OCI-LY7 (cell line): ENCODE data around the gene CCDC186. TPM values are rescaled to one million over a fixed set of nuclear protein-coding genes. Genes with fewer than 3 reads are reported as not detected.

ENCODE experiments used
- BruUV-seq: library from RNA; stranded (reverse); fragments of 400-500 nt; replicated peaks from 2 replicates; lab custom pipeline; 2021; lab: Mats Ljungman, UMichigan
- CTCF ChIA-PET: fragments of 300-600 bp; sonication (Branson Sonifier 250); formaldehyde crosslinking; loops from one replicate; lab custom pipeline; 2022; ENCODE audit warnings: antibody characterized with exemption; ENCODE audit not compliant: unreplicated experiment; lab: Charles Lee
- POLR2A ChIA-PET: fragments of 300-600 bp; sonication (Branson Sonifier 250); formaldehyde crosslinking; loops from one replicate; lab custom pipeline; 2022; ENCODE audit warnings: antibody characterized with exemption; lab: Charles Lee
- DNase-seq: peaks from one replicate; pipeline ENCODE4 v3.0.0-alpha.2; 2015; ENCODE audit warnings: low spot score
- H2AFZ ChIP-seq: fragments of 200-600 bp; sonication (generic), shearing (Covaris generic); 2 replicates; pipeline ENCODE4 v1.6.1; 2014; ENCODE audit warnings: mild to moderate bottlenecking, antibody characterized with exemption, low read length, moderate library complexity
- H3K27ac ChIP-seq: fragments of 200-600 bp; sonication (generic); 2 replicates; pipeline ENCODE4 v1.5.1; 2014; ENCODE audit warnings: mixed run types, low read depth, mild to moderate bottlenecking, moderate library complexity, low read length, inconsistent platforms; ENCODE audit not compliant: poor library complexity, severe bottlenecking
- H3K36me3 ChIP-seq: fragments of 200-600 bp; sonication (generic); 2 replicates; pipeline ENCODE4 v1.6.1; 2014; ENCODE audit warnings: mild to moderate bottlenecking, antibody characterized with exemption, low read length, moderate library complexity, mixed read lengths; ENCODE audit not compliant: insufficient read depth
- H3K4me1 ChIP-seq: fragments of 200-600 bp; sonication (generic); 2 replicates; pipeline ENCODE4 v1.5.1; 2014; ENCODE audit warnings: mild to moderate bottlenecking, low read length; ENCODE audit not compliant: insufficient read depth, poor library complexity, severe bottlenecking
- H3K4me2 ChIP-seq: fragments of 200-600 bp; sonication (generic); 2 replicates; pipeline ENCODE4 v1.6.1; 2014; ENCODE audit warnings: mild to moderate bottlenecking, low read length
- H3K4me3 ChIP-seq: fragments of 200-600 bp; sonication (generic); 2 replicates; pipeline ENCODE4 v1.5.1; 2014; ENCODE audit warnings: mild to moderate bottlenecking, low read depth, low read length; ENCODE audit not compliant: poor library complexity, severe bottlenecking
- H3K79me2 ChIP-seq: fragments of 200-600 bp; sonication (generic); 2 replicates; pipeline ENCODE4 v1.6.1; 2016; ENCODE audit warnings: low read depth, mild to moderate bottlenecking, low read length, moderate library complexity, mixed read lengths; ENCODE audit not compliant: insufficient read depth
- H3K9me2 ChIP-seq: fragments of 200-600 bp; sonication (generic); 2 replicates; pipeline ENCODE4 v1.6.1; 2016; ENCODE audit warnings: mild to moderate bottlenecking, low read length, mixed read lengths; ENCODE audit not compliant: insufficient read depth
- H3K9me3 ChIP-seq: fragments of 200-600 bp; sonication (generic); 2 replicates; pipeline ENCODE4 v1.6.1; 2014; ENCODE audit warnings: mild to moderate bottlenecking, mixed run types, low read length, mixed read lengths
- H4K20me1 ChIP-seq: fragments of 200-600 bp; sonication (generic); 2 replicates; pipeline ENCODE4 v1.6.1; 2014; ENCODE audit warnings: mild to moderate bottlenecking, antibody characterized with exemption, low read length, moderate library complexity, mixed read lengths; ENCODE audit not compliant: insufficient read depth
- CTCF ChIP-seq: fragments of 200-600 bp; sonication (generic); conservative IDR thresholded peaks from 2 replicates; pipeline ENCODE4 v1.5.1; 2014; ENCODE audit warnings: mild to moderate bottlenecking, antibody characterized with exemption, low read length, moderate library complexity, mixed read lengths
- EZH2phosphoT487 ChIP-seq: fragments of 200-600 bp; sonication (generic); IDR thresholded peaks from 2 replicates; pipeline ENCODE4 v1.6.1; 2018; ENCODE audit warnings: low read depth, borderline replicate concordance, mild to moderate bottlenecking, mixed run types, antibody characterized with exemption, low read length, moderate library complexity, mixed read lengths
- intact Hi-C: fragments of 100-400 bp; cut with micrococcal nuclease; formaldehyde crosslinking; loops from one replicate; pipeline ENCODE4 v1.10.0; 2022; ENCODE audit not compliant: unreplicated experiment
- total RNA-seq, 2 experiments: library from RNA; depleted of rRNA in 1 of 2; stranded (reverse); fragments of >200 nt in 1 of 2; shearing (Covaris generic) in 1 of 2; gene quantifications; 2 replicates each; pipeline ENCODE4 v1.2.3, GENCODE V29; 2014 to 2022

The CCDC186 gene
- total RNA-seq, 2 experiments from 2014 or later = 5.3 to 13.1 TPM

GRCh38 chr10:114110174-114110972, 63.6 kb downstream of the CCDC186 start:
- intact Hi-C loops = no loop called here
- H3K4me2 ChIP-seq = no peak overlapping the region
- H3K4me3 ChIP-seq = no peak overlapping the region
- no peaks in the 10 kb centered on the region for H3K9me3 ChIP-seq
- no peaks in the 10 kb centered on the region for H3K79me2 ChIP-seq
- BruUV-seq = no TSS peak
- no peak overlapping the region for H3K27ac ChIP-seq
- no peaks in the 10 kb centered on the region for H3K9me2 ChIP-seq
- TF ChIP-seq EZH2phosphoT487 (no peak), CTCF (peak; percentile 71)
- CTCF ChIA-PET = interaction anchor here (0.6 to 0.8 kb wide), 2 partner anchors 180 to 309 kb away, joined by 3 to 4 read pairs; no protein-coding TSS in a partner anchor
- POLR2A ChIA-PET = interaction anchor here (1.0 to 1.5 kb wide), 2 partner anchors 8 to 312 kb away, joined by 4 to 6 read pairs; no protein-coding TSS in a partner anchor
- H4K20me1 ChIP-seq = no peaks in the 10 kb centered on the region
- peak; percentile 33 for DNase-seq
- no peak overlapping the region for H2AFZ ChIP-seq
- H3K4me1 ChIP-seq = no peaks in the 10 kb centered on the region
- no peaks in the 10 kb centered on the region for H3K36me3 ChIP-seq

- TF ChIP-seq EZH2phosphoT487 (no peak), CTCF (peak; percentile 87)
- Histone ChIP-seq H2AFZ (no peak overlapping the region), H3K4me3 (no peak overlapping the region), H3K4me1 (peaks cover 18% of the 10 kb centered on the region), H3K79me2 (no peaks in the 10 kb centered on the region), H3K36me3 (no peaks in the 10 kb centered on the region), H3K9me3 (no peaks in the 10 kb centered on the region), H3K9me2 (no peaks in the 10 kb centered on the region), H4K20me1 (no peaks in the 10 kb centered on the region), H3K27ac (no peak overlapping the region), H3K4me2 (no peak overlapping the region)
- DNase-seq = peak; percentile 63
- ChIA-PET POLR2A (interaction anchor here (0.9 to 1.2 kb wide), 3 partner anchors 13 to 295 kb away, joined by 3 read pairs; no protein-coding TSS in a partner anchor), CTCF (no interaction called here)
- intact Hi-C loops = loop anchor here (1.0 to 2.0 kb wide), 3 partner anchors 180 to 398 kb away; no protein-coding TSS in a partner anchor
- BruUV-seq = no TSS peak
Observed at GRCh38 chr10:114103284-114103683, 70.7 kb downstream of the CCDC186 start.
